ENCODE data around the gene LCLAT1. TPM values are rescaled to one million over a fixed set of nuclear protein-coding genes. Genes with fewer than 3 reads are reported as not detected.
"Not testable (repeated sequence)": the region's sequence is repeated elsewhere in the genome, so short reads cannot be mapped to it uniquely, and the experiment has no call there.

Gene LCLAT1
- polyA plus RNA-seq, 4 donors, result 18.3 to 24.0 (median 21.1) TPM

GRCh38 chr2:30512243-30512886 lies 65.3 kb downstream of the LCLAT1 start:
- no peak for DNase-seq (ENCODE audit: low read depth in 4 of 4, low spot score in 3 of 4)

DNA sequence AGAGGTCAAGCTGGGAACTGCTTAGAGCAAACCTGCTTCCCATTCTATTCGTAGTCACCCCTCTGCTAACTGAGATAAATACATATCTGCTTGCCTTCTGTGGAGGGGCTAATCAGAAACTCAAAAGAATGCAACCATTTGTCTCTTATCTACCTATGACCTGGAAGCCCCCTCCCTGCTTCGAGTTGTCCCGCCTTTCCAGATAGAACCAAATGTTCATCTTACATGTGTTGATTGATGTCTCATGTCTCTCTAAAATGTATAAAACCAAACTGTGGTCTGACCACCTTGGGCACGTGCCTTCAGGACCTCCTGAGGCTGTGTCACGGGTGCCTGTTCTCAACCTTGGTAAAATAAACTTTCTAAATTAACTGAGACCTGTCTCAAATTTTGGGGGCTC lies 66.6 kb downstream of the LCLAT1 start:
- DNase-seq (ENCODE audit: low read depth in 4 of 4, low spot score in 3 of 4), result not testable (repeated sequence)

- DNase-seq (ENCODE audit: low read depth in 4 of 4, low spot score in 3 of 4), result no peak
These were observed 67.2 kb downstream of the LCLAT1 start for GRCh38 chr2:30514134-30514847.

DNA sequence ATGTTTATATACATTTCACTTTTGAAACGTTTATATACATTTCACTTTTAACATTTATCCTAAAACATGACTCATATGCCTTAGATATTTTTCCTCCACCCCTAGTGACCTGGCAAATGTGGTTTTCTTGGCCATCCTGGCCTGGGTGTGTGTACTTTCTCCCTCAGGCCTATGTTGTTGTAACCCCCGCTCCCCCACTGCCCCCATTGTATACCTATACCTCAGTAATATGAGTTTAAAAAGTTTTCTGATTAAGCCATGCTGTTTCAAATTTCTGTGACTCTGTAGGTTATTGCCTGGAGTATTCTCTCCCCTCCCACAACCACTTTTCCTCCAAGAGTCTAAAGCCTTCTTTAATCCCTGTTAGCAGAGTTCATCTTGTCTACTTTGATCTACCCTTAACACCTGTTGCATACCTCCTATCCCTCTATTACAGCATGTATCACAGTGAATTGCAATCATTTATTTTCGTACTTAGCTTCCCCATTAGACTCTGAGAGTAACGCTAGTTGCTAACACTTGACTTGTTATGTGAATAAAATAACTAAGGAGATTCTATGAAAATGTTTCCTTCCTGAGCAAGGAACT lies 67.9 kb downstream of the LCLAT1 start:
- DNase-seq (ENCODE audit: low read depth in 4 of 4, low spot score in 3 of 4), result no peak

GRCh38 chr2:30516166-30516565 lies 69.1 kb downstream of the LCLAT1 start:
- no peak for DNase-seq (ENCODE audit: low read depth in 4 of 4, low spot score in 3 of 4)

DNA sequence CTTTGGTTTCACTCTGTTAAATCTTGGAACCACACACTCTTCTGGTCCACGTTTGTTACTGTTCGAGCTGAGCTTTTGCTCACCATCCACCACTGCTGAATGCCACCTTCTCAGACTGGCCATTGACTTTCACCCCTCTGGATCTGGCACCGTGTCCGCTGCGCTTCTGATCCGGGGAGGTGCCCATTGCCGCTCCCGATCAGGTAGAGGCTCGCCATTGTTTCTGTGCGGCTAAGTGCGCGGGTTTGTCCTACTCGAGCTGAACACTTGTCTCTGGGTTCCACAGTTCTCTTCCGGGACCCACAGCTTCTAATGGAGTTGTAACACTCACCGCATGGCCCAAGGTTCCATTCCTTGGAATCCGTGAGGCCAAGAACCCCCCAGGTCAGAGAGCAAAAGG lies 72.8 kb downstream of the LCLAT1 start:
- DNase-seq (ENCODE audit: low read depth in 4 of 4, low spot score in 3 of 4), result no peak

- no peak for DNase-seq (ENCODE audit: low read depth in 4 of 4, low spot score in 3 of 4)
These were observed 75.4 kb downstream of the LCLAT1 start for GRCh38 chr2:30522421-30522820.

DNA sequence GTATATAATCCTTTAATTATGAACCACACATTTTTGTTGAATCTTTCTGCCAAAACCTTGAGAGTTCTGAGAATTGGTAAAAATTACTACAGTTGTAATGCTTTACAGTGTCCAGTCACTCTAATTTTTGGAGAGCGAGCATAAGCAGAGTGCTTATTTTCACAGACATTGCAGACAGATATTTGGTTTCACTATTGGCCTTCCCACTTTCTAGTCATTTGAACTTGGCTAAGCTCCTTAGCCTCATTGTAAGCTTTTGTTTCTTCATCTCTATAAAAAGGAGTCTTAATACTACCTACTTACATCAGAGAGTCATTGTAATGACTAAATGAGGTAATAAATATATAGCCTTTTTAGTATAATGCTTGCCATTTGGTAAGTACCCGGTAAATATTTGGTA lies 80.4 kb downstream of the LCLAT1 start:
- no peak for DNase-seq (ENCODE audit: low read depth in 4 of 4, low spot score in 3 of 4)

DNA sequence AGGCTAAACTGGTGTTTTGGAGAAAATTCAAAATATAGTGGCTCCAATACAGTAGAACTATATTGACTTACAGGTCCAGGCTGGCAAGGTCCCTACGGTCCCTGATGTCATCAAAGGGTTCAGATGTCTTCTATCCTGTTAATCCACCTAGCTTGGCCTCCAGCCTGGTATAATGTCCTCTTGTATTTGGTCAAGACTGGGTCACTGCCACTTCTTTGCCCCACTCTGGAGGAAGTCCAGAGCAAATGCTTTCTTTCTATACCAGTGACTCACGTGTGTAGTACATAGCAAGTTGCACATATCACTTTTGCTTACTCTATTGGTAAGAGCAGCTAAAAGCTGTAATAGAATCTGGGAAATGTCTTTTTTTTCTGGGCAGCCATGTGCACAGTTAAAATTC lies 80.8 kb downstream of the LCLAT1 start:
- no peak for DNase-seq (ENCODE audit: low read depth in 4 of 4, low spot score in 3 of 4)

- DNase-seq (ENCODE audit: low read depth in 4 of 4, low spot score in 3 of 4), result no peak
These were observed 83.3 kb downstream of the LCLAT1 start for GRCh38 chr2:30530346-30530745.

DNA sequence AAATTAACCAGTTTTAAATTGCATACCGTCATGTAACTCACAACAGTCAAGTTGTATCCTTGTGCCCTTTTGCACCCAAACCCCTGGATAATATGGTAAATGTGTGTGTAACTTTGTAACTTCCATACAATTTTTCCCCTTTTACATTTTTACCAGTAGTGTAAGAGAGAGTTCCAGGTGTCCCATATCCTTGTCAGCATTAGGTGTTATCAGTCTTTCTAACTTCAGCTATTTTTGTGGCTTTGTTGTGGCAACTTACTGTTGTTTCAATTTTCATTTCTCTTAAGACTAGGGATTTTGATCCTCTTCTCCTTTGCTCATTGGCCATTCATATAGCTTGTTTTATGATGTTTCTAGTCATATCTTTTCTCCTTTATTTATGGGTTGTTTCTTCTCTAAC lies 94.6 kb downstream of the LCLAT1 start:
- DNase-seq (ENCODE audit: low read depth in 4 of 4, low spot score in 3 of 4), result no peak

GRCh38 chr2:30545875-30546274 lies 98.8 kb downstream of the LCLAT1 start:
- DNase-seq (ENCODE audit: low read depth in 4 of 4, low spot score in 3 of 4), result no peak

- no peak for DNase-seq (ENCODE audit: low read depth in 4 of 4, low spot score in 3 of 4)
These were observed 101.3 kb downstream of the LCLAT1 start for GRCh38 chr2:30548386-30548785.

GRCh38 chr2:30549096-30549495 lies 102.0 kb downstream of the LCLAT1 start:
- DNase-seq (ENCODE audit: low read depth in 4 of 4, low spot score in 3 of 4), result no peak

DNA sequence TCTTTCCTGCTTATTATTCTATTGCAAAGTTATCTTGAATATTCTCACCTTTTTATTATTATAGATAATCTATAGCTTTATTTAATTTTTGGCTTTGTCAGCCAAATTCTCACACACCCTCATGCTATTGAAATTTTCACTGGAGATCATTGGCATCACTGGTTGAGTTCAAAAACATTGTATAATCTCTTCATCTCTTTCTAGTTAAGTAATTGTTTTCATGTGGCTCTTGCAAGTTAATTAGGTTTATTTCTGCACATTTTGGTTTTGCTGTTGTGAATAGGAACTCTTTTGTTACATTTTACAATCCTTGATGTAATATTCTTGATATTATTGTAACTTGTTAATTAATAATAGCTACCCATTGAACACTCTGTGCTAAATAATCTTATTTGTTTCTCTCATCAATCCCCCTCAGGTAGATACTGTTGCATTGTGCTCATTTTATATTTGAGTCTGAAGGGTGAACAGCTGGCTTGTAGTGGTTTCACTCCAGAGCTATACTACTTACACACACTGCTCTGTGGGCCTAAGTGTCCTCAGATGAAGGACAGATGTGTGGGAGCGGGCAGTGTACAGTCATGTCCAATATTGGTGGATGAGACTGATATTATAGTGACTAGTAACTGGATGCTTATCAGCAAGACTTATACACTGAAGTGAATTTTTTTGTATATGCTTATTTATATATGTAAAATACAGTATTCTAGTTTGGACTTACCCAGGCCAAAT lies 112.7 kb downstream of the LCLAT1 start:
- no peak for DNase-seq (ENCODE audit: low read depth in 4 of 4, low spot score in 3 of 4)

DNA sequence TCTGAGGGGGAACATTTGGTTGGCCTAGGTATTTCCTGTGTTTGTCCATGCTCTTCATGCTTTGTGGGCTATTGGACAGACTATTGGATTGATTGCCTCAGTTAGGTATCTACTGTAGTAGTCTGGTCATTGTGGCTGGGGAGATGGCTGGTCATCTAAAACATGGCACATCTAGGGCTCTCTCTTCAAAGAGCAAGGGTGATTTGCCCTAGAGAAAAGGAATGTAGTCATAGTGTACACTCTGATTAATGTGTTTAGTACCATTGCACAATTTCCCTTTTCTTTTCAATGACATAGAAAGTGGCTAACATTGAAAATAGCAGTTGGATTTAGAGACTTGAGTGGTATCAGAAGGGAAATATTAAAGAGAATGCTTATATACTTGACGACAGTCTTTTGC lies 114.3 kb downstream of the LCLAT1 start:
- DNase-seq (ENCODE audit: low read depth in 4 of 4, low spot score in 3 of 4), result no peak

- no peak for DNase-seq (ENCODE audit: low read depth in 4 of 4, low spot score in 3 of 4)
These were observed 118.9 kb downstream of the LCLAT1 start for GRCh38 chr2:30565851-30566358.

DNA sequence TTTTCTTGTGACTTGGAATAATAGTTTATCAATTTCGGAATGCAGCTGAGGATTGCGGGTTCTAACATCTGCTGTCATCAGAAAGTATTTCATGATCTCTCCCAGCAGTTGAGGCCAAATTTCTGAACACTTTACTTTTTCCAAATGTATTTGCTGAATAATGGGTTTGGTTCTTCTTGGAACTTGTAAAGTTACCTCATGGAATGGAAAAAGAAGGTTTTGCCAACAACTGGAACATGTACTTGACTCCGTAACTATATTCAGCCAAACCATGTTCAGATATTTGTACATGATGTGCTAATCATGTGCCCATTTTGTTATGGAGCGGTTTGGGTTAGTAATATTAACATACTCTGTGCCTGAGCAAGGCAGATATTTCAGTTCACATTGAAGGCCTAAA lies 119.6 kb downstream of the LCLAT1 start:
- no peak for DNase-seq (ENCODE audit: low read depth in 4 of 4, low spot score in 3 of 4)

GRCh38 chr2:30567317-30567716 lies 120.3 kb downstream of the LCLAT1 start:
- no peak for DNase-seq (ENCODE audit: low read depth in 4 of 4, low spot score in 3 of 4)

DNA sequence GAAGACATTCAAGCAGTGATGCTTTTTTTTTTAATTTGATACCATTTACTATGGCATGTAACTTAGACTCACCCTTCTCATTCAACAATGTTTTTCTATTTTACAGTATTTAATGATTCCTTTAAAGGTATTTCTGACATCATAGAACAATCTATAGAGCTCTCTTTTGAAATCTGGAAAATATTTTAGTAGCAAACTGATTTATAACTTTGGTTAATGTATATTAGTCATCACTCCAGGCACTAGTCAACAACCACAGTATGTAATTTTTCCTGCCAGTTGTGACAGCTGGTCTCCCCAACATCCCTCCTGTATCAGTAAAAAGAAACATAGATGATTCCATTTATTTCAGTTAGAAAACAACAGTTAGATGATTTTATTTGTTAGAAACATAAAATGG lies 122.9 kb downstream of the LCLAT1 start:
- no peak for DNase-seq (ENCODE audit: low read depth in 4 of 4, low spot score in 3 of 4)

- no peak for DNase-seq (ENCODE audit: low read depth in 4 of 4, low spot score in 3 of 4)
These were observed 130.1 kb downstream of the LCLAT1 start for GRCh38 chr2:30577151-30577550.
